Ecto neural progenitor cell (in vitro differentiated cells): ENCODE data around the gene PAQR7.
"Not testable (repeated sequence)": the region's sequence is repeated elsewhere in the genome, so short reads cannot be mapped to it uniquely, and the experiment has no call there.

Experiments used
- DNase-seq: peaks from one replicate; pipeline ENCODE4 v3.0.0-alpha.2; 2018; ENCODE audit warnings: low spot score

Gene PAQR7

DNA sequence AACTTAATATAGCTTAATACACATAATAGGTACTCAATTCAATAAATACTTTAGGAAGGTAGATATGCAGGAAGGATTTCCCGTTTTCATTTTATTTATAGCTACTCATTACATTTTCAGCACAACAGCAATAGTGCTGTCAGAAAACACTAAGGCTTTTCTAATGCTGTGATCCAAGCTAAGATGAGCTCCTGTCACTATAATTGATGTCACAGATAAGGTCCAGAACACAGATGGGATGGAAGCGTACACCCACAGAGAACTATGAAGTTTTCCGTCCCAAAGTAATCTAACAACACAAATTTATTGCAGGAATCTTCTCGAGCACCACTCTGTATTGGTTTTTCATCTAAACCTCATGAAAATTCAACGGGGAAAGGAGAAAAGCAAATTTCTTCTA is 29.8 kb downstream of the PAQR7 start:
- no peak for DNase-seq

DNA sequence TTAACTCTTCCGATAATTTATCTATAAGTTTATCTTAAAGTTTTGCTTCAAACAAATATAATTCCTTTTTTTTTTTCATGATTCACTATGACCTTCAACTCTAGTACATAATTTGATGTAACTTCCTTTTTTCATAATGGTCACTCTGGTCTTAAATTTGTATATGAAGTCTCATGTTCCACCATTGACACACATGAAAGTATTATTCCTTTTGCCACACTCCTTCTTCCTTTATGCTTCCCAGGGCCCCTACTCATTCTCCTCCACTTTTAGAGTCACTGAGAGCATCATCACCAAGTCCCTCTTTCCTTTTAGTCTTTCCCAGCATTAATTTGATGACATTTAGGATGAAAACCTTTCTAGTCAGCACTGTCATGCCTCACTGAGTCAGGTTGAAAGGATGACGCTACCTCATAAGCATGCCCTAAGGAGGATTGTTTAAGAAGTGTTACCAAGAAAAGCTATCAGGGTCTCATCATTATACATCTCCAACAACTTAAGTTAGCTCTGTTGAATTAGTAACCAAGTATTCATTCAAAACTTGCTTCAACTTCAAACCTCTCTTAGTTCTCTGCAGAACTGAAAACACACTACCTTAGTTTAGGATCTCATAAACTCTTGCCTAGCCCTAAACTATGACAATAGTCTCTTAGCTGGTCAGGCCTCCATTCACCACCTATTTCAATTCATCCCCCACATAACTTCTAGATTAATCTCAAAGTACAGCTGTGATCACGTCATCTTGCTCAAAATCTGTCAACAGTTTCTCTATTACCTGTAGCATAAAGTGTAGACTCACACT is 30.8 kb downstream of the PAQR7 start:
- no peak for DNase-seq

DNA sequence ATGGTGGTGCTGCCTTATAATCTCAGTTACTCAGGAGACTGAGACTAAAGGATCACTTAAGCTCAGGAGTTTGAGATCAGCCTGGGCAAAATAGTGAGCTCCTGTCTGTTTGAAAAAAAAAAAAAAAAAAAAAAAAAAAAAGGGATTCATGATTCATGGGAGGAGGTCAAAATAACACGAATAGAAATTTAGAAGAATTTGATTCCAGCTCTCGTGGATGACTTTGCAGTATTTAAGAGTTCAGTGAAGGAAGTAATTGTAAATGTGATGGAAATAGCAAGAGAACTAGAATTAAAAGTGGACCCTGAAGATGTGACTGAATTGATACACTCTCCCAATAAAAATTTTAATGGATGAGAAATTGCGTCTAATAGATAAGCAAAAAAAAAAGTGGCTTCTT is 32.0 kb downstream of the PAQR7 start:
- DNase-seq: no peak

DNA sequence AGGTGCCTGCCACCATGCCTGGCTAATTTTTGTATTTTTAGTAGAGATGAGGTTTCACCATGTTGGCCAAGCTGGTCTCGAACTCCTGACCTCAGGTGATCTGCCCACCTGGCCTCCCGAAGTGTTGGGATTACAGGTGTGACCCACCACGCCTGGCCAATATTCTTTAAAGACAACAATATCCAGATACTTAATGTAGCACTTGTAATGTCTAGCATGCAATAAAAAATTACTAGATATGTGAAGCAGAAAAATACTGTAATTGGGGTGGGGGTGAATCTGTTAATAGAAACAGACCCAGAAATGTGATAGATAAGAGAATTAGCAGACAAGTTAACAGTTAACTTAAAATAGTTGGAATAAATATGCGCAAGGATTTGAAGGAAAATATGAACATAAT is 35.7 kb downstream of the PAQR7 start:
- not testable (repeated sequence) for DNase-seq

DNA sequence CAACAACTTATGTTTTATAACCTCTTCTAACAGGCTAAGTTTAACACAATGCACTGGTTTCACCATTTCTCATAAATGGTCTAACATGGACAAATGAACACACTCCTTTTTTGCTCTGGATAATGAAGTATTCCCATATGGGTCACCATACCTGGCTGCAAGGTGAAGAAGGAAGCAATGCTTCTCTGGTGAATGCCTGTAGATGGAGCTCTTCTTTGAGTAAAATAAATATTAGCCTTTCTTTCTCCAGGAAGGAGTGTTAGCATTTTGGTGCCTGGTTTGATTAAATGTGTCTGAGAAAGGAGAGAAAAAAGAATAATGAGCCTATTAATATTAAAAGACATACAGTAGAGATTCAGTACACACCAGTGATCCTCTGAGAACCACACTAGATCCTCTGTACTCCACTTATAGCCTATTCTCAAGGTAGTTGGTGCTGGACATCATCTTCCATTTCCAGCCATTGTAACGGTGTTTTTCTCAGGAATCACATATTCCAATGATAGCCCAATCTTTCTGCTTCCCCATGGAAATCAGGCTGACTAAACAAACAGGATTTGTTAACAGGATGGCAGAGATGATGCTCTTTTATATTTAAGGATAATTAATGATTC is 38.1 kb downstream of the PAQR7 start:
- DNase-seq: no peak

DNA sequence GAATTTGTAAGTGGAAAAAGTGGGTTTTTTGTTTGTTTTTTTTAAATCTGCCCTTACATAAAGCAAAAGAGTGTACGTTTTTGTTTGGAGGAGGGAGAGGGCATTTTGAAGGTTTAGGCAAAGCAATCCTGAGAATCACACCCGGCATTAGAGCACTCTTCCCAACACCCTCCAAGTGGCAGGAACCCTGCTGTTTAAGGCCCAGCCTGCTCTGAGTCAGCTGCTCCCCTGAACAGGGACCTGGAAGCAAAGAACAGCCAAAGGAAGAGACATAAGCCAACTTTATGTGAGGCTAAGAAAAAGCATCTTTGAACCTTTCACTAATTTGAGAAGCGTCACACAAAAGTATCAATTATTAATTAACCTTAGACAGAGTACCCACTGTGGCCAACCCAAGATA is 38.8 kb downstream of the PAQR7 start:
- DNase-seq: no peak

DNA sequence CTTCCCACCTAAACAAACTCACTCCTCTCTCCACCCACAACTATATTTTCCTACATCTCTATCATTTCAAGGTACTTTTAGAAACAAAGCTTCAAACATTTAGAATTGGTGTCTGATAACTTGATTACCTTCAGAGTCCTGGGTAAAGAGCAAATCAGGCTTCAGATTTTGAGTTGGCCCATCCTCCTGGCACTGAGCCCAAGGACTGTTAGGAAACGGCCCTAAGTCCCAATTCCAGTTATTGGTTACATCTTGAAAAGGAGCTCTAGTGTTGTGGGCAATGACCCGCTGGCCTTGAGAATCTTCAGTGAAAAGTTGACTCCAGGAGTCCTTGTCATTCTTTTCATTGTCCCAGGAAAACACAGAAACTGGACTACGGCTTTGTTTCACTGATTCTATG is 40.6 kb downstream of the PAQR7 start:
- DNase-seq: no peak

DNA sequence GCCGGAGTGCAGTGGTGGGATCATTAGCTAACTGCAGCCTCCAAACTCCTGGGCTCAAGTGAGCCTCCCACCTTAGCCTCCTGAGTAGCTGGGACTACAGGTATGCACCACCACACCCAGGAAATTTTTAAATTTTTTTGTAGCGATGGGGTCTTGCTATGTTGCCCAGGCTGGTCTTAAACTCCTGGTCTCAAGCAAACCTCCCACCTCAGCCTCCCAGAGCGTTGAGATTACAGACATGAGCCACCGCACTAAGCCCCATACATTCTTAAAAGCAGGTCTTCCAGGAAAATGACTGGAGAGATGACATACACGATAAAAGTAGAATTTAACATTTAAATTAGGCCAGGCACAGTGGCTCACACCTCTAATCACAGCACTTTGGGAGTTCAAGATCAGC is 42.4 kb downstream of the PAQR7 start:
- no peak for DNase-seq

DNA sequence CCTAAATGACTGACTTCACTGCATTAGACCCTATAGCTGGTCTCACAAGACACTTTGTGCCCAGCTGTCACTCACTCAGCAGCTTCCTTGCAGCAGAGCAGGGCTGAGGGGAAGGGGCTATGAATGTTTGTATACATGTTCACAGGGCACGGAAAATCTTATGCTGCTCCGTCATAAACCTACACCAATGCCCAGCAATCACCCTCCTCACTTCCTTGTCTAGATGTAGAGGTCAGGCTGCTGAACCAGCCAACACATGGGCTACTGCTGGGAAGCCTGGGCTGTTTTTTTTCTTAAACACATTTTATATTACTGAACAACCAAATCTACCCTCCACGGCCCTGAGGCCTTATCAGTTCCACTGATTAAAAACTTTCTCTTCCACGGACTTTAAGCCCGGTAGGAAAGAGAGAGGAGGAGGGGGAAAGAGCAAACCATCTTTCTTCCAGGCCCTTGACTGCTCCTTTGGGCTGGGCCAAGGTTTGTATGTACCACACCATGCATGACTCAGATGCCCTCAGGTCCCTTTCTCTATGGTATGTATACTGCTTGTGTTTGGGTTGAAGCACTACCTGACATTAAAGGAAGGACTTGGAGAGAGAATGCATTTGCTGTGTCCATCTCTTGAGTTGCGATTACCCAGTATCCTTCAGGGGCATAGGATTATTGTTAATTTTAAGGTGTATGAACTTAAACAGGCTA is 43.0 kb downstream of the PAQR7 start:
- no peak for DNase-seq

DNA sequence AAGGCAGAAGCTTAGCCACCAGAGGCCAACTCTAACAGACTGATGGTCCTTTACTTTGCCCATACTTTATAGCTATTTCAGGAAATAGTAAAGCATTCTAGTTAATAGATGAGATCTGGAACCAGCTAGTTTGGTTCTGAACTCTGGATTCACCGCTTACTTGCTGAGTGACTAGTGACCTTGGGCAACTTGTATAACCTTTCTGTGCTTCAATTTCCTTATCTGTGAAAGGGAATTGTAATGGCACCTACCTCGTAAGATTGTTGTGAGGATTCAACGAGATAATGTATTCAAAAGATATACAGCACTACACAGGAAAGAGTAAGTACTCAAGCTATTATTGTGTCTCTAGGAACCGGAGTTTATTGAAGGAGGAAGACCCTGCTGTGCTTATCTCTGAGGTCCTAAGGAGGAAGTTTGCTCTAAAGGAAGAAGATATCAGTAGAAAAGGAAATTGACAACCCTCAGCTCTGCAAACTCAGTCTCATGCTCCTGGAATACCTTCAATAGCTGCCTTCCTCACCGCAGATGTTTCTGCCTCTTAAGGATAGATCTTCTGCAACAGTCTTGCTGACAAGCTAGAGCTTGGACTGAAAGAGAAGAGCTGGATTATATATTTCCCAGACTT is 43.8 kb downstream of the PAQR7 start:
- no peak for DNase-seq

DNA sequence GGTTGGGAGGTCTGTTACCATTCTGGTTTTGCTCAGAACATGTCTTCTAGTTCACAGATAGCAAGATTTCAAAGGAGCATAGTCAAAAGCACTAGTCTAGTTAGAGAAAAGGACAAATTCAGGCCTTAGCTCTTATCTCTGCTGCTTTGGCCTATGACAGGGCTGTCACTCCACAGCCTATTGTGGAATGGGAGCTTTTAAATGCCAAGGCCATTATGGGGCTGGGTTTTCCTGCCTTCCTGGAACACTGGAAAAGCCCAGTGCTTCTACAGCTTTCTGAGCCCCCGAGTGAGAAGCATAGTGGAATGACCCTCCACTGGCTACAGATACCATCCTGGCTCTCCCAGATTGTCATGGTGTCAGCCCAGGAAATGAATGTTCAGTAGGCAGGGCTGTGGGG is 46.5 kb downstream of the PAQR7 start:
- no peak for DNase-seq

DNA sequence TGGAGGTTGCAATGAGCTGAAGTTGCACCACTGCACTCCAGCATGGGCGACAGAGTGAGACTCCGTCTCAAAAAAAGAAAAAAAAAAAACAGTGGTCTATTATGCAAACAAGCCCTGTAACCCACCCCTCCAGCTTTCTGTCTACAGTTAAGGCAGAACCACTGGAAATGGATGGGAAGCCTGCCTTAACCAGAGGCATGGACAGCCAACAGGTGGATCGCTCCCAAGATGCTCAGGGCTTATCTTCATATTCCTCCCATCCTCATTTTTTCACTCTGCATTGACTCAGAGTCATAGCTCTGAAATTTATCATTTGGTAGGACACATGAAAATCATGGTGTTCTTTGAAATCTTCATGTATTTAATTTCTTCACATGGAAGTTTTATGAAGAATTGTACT is 47.0 kb downstream of the PAQR7 start:
- DNase-seq: no peak

DNA sequence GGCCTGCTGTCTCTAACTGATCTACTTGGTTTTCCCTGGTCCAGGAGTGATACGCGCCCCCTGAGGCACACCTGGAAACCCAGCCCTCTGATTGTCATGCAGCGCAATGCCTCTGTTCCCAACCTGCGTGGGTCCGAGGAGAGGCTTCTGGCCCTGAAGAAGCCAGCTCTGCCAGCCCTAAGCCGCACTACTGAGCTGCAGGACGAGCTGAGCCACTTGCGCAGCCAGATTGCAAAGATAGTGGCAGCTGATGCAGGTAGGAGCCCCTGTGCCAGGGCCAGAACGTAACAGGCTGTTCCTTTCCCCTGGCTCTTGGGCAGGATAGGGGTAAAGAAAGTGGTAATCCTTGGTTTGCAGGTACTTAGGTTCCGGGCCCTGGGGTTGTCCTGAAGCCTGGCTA is 48.9 kb downstream of the PAQR7 start:
- no peak for DNase-seq

DNA sequence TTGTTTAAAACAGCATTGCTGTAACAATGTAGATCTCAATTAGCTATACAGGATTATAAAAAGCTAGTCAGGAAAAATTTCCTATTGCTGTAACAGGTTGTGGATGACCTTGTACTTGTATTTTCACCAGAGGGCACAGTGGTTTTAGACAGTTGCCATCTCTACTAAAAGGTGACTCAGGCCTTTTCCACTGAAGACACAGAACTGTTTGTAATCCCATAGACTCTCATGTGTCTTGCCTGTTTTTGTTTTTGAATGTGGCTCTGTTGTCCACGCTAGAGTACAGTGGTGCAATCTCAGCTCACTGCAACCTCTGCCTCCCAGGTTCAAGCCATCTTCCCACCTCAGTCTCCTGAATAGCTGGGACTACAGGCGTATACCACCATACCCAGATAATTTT is 49.9 kb downstream of the PAQR7 start:
- no peak for DNase-seq

DNA sequence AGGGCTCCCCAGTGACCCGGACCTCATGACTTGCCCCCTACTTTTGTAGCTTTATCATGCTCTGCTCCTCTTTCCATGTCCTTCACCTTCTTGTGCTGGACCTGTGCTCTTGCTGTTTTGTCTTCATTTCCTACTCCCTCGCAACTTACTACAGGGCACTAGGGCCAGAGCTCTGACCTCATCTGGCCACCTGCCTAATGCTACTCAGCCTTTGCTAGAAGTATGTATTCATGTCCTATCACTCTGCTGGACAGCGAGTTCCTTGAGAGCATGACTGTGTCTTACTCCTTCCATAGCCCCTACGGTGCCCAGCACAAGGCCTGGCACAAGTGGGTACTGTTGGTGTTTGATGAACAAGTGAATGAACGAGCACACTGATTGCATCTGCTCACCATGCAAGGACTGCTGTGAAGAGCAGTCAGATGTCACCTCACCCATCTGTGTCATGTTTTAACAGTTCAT is 53.8 kb downstream of the PAQR7 start:
- no peak for DNase-seq

DNA sequence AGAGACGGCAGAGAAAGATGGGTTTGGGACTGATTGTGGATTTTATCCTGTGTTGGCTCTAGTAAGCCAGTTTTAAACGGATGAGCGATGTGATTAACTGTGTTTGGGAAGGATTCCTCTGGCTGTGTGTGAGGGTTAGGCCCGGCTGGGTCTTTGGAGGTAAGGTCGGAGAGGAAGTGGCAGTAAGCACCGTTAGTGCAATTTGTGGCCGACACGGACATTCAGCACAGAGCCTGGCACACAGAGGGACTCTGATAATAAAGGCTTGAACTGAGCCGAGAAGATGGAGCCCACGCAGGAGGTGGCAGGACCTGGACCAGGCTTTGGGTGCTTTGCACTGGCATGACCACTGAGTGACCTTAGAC is 54.4 kb downstream of the PAQR7 start:
- no peak for DNase-seq

DNA sequence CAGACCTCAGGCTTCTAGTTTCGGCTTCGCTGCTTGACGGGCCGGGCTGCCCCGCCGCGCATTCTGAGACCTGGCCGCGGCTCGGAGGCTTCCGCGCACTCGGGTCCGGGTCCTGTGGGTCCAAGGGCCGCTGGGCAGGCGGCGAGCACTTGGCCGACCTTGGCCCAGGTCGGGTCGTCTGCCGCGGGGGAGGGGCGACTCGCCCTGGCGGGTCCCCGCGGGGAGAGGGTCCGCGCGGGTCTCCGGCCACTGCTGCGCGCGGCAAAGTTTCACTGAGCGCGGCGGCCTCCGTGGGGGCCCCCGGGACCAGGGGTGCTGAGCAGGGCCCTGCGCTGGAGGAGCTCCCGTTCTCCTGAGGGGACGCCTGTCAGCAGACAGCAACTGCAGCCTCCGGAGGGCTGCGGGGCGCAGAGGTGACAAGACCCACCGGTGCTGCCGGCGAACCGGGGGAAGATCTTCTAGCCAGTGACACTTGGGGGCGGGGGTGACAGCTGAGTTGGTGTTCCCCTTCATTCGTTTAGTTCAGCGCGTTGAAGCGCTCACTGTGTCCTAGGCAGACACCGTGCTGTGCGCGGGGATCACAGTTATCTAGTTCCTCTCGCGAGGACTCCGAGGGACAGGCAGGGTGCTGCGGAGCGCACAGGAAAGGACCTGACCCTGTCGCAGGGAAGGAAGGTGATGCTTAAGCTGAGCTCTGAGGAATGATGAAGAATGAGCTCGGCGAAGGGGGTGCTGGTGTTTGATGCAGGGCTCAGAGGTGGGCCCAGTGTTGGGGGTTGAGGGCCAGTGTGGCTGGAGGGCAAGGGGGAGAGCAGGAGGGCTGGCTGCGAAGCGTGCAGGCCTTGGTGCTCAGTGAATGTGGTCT is 55.0 kb downstream of the PAQR7 start:
- DNase-seq: peak; percentile 69

DNA sequence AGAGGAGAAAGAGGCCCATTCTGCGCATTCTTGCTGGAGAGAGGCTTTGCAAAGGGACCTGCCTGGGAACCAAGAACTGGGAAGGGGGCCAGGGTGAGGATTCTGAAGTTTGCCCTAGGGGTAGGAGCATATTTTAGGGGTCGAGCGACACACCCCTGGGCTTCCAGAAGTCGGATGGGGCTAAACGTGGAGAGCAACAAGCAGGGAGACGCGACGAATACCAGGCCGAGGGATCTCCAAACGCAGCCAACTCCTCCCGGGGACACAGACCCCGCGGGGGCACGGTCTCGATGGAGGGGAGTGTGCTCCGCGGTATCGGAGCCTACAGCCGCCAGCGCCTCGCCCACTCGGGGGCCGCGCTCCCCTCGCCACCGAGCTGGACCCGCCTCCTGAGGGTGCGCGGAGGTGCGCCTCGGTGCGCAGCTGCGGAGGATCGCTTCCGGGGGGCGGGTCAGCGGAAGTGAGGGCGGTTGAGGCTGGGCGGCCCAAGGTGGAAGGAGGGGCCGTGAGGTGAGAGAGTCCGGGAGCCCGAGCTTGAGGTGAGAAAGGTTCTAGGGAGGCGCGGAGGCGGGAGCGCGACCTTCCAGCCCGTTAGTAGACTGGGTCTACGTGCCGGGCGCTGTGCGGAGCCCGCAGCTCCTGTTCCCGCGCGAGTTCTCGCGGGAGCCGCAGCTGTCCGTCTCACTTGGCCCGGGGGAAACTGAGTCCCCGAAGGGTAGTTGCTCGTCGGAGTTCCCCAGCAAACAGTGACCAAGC is 55.8 kb downstream of the PAQR7 start, which contains the start of gene MTFR1L:
MTFR1L (plus strand) TSS at position 464 of the 756 bp plus-strand sequence. CDS start 3,151 bp downstream, outside the sequence.
- DNase-seq: peak; percentile 89

DNA sequence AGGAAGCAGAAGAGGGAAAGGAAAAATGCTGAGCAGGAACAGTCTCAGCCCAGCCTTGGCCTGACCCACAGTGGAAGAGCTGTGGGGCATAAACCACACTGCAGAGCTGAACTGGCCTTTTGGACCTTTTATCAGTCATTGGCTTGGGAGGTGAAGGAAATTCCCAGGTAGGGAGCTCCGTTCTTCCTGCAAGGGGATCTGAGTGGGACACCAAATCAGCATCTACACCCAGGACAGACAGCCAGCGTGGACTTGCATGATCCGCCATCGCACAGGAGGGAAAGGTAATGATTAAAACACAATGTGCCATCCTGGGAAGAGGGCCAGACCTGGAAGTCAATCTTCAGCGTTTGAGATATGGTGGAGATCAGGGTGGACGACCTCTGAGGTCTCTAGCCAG is 56.9 kb downstream of the PAQR7 start:
- DNase-seq: no peak

DNA sequence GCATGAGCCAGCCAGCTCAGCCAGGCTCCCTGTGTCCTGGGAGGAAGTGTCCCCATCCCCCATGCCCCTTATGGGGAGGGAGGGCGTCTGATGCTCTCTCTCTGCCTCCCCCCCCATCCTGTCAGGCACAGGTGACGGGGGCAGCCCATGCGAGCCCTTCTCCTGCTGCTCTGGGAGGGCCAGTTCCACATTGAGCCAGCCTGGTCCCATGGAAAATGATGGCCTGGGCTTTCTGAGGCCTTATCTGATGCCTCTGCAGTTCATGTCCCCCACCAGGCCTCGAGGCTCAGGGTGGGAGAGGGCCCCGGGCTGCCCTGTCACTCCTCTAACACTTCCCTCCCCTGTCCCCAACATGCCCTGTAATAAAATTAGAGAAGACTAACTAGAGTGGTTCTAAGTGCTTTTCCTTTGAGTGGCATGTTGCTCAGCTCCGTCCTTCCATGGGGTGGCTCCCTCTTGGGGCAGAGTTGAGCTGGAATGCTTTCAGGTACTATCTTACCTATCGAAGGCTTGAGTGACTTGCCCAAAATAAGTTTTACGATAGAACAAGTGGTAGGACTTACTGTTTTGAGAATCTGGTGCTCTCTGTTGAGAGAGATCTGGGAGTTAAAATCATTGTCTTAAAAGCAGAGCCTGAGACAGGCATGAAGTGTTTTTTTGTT is 57.5 kb downstream of the PAQR7 start:
- no peak for DNase-seq
